GM18867 (cell line): ENCODE measurements around the gene SNX19.

ENCODE experiments used
- ATAC-seq: cut with Tn5 transposase; IDR thresholded peaks from one replicate; pipeline ENCODE4 v1.9.1; 2021; ENCODE audit warnings: mild to moderate bottlenecking, moderate library complexity; ENCODE audit not compliant: unreplicated experiment

Gene SNX19

DNA sequence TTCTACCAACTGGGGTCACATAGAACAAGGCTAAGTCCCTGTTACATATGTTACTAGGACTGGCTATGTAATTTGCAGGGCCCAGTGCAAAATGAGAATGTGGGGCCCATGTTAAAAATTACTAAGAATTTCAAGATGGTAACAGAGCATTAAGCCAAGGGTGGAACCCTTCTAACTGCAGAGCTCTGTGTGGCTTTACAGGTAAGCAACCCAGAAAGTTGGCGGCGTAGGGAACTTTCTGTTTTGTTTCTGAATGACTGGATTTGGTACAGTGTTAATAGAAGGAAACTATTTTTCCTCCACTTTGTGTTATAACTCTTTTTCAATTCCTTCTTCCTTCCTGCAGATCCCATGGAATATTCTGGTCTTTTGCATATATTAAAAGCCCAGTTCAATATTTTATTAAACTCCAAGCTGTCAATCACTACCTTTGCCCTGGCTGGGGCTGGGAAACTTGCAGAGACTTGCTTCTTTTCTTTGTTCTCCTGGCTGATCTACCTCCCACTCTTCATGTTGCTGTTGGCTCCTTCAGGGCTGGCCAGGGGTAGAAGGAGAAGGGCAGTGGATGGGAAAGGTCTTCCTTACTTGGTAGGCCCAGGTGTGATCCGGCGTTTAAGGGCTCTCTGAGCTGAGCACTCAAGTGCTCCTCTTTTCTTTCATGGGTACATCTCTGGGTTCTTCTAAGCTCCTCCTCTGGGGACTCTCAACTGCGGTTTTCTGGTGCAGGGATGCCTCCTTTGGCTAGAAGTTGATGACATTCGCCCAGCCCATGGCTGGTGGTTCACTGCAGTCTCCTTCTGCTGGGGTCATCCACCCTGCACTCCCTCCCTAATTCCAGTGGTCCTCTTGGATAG, 67.7 kb downstream of the SNX19 start:
- no peak for ATAC-seq

DNA sequence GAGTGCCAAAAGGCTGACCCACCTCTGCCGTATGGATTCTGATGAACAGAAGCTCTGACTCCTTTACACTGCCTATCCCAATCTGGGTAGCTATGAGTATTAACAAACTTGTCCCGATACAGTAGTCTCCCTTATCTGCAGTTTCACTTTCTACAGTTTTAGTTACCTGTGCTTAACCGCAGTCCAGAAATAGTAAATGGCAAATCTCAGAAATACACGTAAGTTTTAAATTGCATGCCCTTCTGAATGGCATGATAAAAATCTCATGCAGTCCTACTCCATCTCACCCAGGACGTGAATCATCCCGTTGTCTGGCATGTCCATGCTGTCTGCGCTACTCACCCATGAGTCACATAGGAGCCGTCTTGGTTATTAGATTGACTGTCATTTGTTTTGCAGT, 68.8 kb downstream of the SNX19 start:
- ATAC-seq = no peak

GRCh38 chr11:130846606-130847005, 69.7 kb downstream of the SNX19 start:
- no peak for ATAC-seq

DNA sequence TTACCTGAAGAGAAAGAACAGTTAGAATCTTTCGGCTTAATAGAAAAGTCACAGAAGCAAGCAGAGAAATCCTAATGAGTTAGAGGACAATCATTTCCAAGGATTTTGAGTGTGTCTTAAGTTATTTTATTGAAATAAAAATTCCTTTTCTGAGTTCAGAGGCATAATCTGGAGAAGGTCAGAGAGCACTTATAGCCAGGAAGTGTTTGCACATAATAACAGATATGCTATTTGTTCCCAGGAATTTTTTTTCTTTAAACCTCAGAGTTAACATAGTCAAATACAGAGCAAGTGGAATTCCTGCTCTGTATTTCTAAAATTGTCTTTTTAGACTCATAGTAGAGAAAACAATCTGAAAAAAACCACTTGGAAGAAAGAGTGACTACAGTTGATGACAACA, 74.3 kb downstream of the SNX19 start:
- no peak for ATAC-seq

DNA sequence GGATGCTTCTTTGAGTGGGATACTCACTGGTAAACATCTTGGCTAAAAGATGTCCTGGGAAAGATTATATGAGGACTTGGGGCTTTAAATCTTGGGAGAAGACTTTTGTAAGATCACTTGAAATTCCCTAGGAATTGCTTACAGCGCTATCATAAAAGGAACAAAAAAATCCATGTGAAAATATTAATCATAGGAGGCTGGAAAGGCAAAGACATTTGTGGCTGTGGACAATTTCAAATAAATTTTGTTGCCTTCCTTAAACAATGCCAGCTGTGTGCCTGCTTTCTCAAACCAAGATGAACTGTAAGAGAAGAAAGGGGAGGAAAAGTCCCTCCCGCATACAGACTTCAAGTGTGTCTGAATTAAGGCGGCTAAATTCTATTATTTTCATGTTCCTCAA, 75.6 kb downstream of the SNX19 start:
- no peak for ATAC-seq

GRCh38 chr11:130839981-130840666, 76.2 kb downstream of the SNX19 start:
- no peak for ATAC-seq

- no peak for ATAC-seq
Observed at GRCh38 chr11:130837194-130837593, 79.1 kb downstream of the SNX19 start.

DNA sequence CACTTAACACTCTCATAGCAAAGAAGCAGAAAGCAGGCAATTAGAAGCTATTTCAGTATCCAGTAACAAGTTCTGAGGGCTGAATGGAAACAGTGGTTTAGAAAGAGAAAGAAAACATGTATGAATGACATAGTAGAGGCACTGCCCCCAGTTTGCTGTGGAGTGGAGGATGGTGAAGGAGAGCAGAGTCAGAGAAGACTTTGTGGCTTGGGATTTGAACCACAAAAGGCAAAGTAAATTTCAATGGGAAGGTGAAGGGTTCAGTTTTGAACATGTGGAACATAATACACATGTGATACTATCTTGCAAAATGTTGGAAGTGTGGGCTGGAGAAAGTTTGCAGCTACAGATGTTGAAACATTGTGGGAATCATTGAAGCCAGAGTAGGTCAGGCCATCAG, 81.4 kb downstream of the SNX19 start:
- no peak for ATAC-seq

GRCh38 chr11:130832566-130833425, 83.5 kb downstream of the SNX19 start:
- ATAC-seq = no peak

GRCh38 chr11:130831976-130832375, 84.3 kb downstream of the SNX19 start:
- no peak for ATAC-seq

DNA sequence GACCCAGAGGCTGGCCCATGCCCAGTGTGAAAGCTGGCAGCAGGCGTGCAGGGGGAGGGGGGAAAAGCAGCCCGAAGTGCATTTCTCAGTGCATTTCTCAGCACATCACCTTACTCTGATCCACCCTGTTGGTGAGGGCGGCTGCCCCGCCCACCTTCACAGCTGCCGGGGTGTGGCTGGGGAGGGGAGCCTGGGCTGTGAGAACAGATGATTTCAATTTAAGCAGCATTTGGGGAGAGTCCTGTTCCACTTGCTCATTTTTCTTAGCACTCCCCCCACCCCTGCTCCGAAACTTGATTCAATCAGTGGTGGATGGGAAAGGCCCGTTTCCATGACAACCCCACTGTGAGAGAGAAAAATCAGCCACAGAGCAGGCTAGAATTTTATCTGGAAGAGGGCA, 84.8 kb downstream of the SNX19 start:
- ATAC-seq = no peak

DNA sequence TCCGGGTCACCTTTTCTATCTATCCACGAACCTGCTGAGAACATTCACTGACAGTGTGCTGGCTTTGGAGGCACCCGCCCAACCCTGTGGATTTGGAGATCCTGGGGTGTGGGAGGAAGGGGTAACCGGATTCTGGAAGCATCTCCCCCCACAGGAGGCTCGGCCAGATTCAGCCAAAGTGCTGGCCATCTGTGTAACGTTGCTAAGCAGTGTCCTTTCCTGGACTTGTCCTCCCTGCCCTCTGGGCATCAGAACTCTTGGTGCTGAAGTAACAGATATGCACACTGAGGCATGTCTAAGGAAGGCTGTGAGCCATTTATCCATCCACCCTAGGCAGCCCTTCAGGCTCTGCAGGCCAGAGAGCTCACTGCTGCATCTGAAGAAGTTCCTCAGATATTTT, 85.7 kb downstream of the SNX19 start:
- no peak for ATAC-seq

DNA sequence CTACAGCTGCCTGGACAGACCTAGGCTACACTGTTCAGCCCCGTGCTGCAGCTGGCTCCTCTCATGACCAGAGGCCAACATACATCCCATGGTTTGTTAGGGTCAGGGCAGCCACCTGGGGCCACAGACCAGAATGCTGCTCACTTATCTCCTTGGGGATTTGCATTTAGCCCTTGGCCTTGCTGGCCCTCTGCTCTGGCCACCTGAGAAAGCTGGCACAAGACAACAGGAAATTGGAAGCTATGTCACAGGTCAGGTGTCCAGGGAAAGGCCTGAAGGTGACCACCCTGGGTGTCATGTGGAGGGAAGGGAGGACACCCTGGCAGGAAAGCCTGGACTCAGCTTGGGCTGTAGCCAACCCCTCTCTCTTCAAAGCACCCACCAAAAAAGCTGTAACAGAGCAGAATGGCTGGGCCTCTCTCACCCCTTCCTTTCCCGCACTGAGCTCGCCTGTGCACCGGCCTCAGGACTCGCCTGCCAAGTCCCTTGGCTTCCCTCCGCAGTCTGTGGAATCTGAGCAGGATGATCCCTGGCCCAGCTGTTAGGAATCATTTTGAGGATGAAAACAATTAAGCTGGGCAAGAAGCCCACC, 86.3 kb downstream of the SNX19 start:
- ATAC-seq = no peak

DNA sequence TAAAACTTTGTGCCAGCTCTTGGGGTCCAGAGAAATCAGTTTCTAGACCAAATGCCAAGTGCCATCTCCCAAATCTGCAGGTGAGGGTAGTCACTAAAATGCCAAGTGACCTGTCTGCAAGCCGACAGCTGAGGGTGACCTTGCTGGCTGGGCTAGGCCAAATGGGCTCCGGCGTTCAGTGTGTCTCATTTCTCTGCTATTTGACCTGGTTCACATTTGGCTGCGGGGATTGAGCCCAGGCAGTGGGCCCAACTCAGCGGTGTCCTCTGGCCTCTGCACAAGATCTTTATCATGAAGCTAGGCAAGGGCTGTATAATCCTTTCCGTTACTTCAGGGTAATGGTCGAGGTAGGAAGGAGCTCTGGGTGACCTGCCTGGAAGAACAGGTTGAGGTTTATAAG, 87.5 kb downstream of the SNX19 start:
- no peak for ATAC-seq

GRCh38 chr11:130827451-130828377, 88.6 kb downstream of the SNX19 start:
- ATAC-seq = peak; percentile 64

GRCh38 chr11:130826572-130826971, 89.7 kb downstream of the SNX19 start:
- no peak for ATAC-seq

- no peak for ATAC-seq
Observed at GRCh38 chr11:130825983-130826382, 90.3 kb downstream of the SNX19 start.

DNA sequence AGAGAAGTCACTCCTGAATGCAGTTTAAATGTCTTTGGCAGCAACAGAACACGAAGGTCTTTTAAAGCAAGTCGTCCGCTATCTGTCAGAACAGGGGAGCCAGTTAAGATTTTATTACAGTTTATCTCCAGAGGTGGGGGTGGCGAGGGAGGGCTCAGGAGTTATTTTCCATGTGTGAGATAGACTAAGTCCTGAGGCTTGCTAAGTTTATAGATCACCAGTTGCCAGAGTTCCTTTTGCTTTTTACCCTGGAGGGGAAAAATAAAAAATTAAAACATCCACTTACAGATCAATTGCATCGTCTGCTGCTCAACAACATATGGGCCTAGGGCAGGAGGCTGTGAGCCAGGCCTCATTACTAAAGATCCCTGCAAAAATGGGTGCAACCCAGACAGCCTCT, 90.7 kb downstream of the SNX19 start:
- ATAC-seq = no peak
